Testis (tissue), 2 donors: ENCODE measurements around the gene PCDHB7.

Experiments used
- CTCF ChIP-seq, 3 experiments: fragments of 450-650 bp in 2 of 3; fragments of 200-600 bp in 1 of 3; sonication (generic) in 1 of 3; IDR thresholded peaks; one replicate each; pipeline ENCODE4 v1.5.1; 2016 to 2019; ENCODE audit warnings: antibody characterized with exemption in 3 of 3, mild to moderate bottlenecking in 2 of 3, moderate library complexity in 1 of 3
- POLR2A ChIP-seq: fragments of 450-650 bp; IDR thresholded peaks from one replicate; pipeline ENCODE4 v1.6.1; 2017; ENCODE audit warnings: antibody characterized with exemption, mild to moderate bottlenecking, moderate library complexity

DNA sequence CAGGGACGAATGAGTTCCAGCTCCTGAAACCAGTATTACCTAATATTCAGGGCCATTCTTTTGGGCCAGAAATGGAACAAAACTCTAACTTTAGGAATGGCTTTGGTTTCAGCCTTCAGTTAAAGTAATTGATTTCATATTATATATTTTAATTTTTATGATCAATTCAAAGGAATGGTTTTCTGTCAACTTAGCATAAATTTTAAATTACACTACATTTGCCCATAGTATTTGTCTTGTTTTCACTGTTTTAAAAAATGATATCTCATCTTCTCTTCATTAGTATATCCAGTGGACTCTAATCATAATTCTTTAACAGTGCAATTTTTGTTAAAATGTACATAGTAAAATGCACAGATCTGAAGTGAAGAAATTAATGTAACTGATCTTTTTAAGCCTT is 7.9 kb downstream of the PCDHB7 start:
- no peak for TF ChIP-seq CTCF (IDR thresholded peaks at IDR 0.05)
- no peak for TF ChIP-seq POLR2A
